AG09319 (cell line): ENCODE results near the gene SPSB1.

Source experiments
- DNase-seq: peaks from one replicate; pipeline ENCODE4 v3.0.0-alpha.2; 2010; ENCODE audit warnings: low read depth; ENCODE audit errors: extremely low read depth
- CTCF ChIP-seq: IDR thresholded peaks from 2 replicates; pipeline ENCODE4 v1.5.1; 2011; ENCODE audit warnings: low read depth, mild to moderate bottlenecking, inconsistent platforms, low read length, moderate library complexity

The SPSB1 gene

GRCh38 chr1:9343269-9343668, 50.6 kb downstream of the SPSB1 start:
- TF ChIP-seq CTCF, result no peak
- no peak for DNase-seq

- TF ChIP-seq CTCF, result no peak
- no peak for DNase-seq
Observed at GRCh38 chr1:9344426-9345200, 51.9 kb downstream of the SPSB1 start.

- no peak for TF ChIP-seq CTCF
- DNase-seq, result no peak
Observed at GRCh38 chr1:9345471-9345870, 52.8 kb downstream of the SPSB1 start.

GRCh38 chr1:9345922-9346321, 53.2 kb downstream of the SPSB1 start:
- no peak for DNase-seq
- no peak for TF ChIP-seq CTCF

GRCh38 chr1:9346566-9346965, 53.9 kb downstream of the SPSB1 start:
- no peak for TF ChIP-seq CTCF
- DNase-seq, result no peak

- no peak for DNase-seq
Observed at GRCh38 chr1:9347095-9347850, 54.6 kb downstream of the SPSB1 start.

More at GRCh38 chr1:9347095-9347850, 54.6 kb downstream of the SPSB1 start:
- no peak for TF ChIP-seq CTCF
